Measurements from ENCODE around the gene CDC27.

DNA sequence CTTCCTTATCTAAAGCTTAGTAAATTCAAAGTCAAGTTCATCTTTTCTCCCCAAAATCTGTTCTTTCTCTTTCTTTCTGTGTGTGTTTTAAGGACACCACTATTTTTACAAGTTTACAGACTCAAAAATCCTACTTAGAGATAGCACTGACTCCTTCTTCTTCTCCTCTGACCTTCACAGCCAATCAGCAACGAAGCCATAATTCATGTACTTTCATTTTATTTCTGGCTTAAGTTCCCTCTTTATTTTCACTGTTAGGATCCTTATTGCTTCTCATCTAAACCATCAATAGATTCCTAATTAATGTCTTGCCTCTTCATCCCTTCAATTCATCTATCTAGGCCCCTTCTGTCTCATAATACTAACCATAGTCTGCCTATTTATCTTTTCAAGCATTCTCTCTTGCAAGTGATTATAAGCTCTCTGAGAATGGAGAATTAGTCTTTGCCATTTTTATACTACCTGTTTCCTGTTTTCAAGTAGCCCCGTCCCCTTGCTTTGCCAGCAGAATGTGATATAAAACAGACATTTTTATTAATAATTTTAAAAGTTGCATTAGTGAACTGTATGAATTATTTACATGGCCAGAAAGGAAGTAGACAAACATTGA is 27.0 kb downstream of the CDC27 start:
- TF ChIP-seq POLR2AphosphoS5 (IDR thresholded peaks at IDR 0.05; ENCODE audit: low read depth, low read length): no peak
- TF ChIP-seq SIN3A (IDR thresholded peaks at IDR 0.05; ENCODE audit: borderline replicate concordance, insufficient read depth, low read length): no peak
- TF ChIP-seq TAF1 (IDR thresholded peaks at IDR 0.05; ENCODE audit: borderline replicate concordance, insufficient read depth, low read length): no peak
- TF ChIP-seq, protein P1, sequence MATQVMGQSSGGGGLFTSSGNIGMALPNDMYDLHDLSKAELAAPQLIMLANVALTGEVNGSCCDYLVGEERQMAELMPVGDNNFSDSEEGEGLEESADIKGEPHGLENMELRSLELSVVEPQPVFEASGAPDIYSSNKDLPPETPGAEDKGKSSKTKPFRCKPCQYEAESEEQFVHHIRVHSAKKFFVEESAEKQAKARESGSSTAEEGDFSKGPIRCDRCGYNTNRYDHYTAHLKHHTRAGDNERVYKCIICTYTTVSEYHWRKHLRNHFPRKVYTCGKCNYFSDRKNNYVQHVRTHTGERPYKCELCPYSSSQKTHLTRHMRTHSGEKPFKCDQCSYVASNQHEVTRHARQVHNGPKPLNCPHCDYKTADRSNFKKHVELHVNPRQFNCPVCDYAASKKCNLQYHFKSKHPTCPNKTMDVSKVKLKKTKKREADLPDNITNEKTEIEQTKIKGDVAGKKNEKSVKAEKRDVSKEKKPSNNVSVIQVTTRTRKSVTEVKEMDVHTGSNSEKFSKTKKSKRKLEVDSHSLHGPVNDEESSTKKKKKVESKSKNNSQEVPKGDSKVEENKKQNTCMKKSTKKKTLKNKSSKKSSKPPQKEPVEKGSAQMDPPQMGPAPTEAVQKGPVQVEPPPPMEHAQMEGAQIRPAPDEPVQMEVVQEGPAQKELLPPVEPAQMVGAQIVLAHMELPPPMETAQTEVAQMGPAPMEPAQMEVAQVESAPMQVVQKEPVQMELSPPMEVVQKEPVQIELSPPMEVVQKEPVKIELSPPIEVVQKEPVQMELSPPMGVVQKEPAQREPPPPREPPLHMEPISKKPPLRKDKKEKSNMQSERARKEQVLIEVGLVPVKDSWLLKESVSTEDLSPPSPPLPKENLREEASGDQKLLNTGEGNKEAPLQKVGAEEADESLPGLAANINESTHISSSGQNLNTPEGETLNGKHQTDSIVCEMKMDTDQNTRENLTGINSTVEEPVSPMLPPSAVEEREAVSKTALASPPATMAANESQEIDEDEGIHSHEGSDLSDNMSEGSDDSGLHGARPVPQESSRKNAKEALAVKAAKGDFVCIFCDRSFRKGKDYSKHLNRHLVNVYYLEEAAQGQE (IDR thresholded peaks at IDR 0.05; ENCODE audit: insufficient read depth in 1 of 2, low read depth in 2 of 2, low read length in 2 of 2): no peak
- no peak for TF ChIP-seq FOXP2 (optimal IDR thresholded peaks at IDR 0.05; ENCODE audit: borderline replicate concordance, extremely low read depth, extremely low read length, insufficient read depth)
